ENCODE data around the gene SULT1A2.

SULT1A2 gene

GRCh38 chr16:28542646-28543045, 54.2 kb downstream of the SULT1A2 start:
- TF ChIP-seq TCF12 (IDR thresholded peaks at IDR 0.05; ENCODE audit: low read depth) (no peak), EGR1 (IDR thresholded peaks at IDR 0.05) (no peak), ZBTB7A (IDR thresholded peaks at IDR 0.05; ENCODE audit: low read depth) (no peak), EP300 (IDR thresholded peaks at IDR 0.05; ENCODE audit: borderline replicate concordance) (no peak), NFIC (IDR thresholded peaks at IDR 0.05) (no peak), CEBPB (IDR thresholded peaks at IDR 0.05) (no peak), CREB1 (IDR thresholded peaks at IDR 0.05; ENCODE audit: low read depth) (no peak), TEAD4 (IDR thresholded peaks at IDR 0.05) (no peak), RAD21 (IDR thresholded peaks at IDR 0.05; ENCODE audit: low read depth) (no peak), FOXM1 (IDR thresholded peaks at IDR 0.05; ENCODE audit: borderline replicate concordance, low read depth) (no peak)
- TF ChIP-seq, protein P1, sequence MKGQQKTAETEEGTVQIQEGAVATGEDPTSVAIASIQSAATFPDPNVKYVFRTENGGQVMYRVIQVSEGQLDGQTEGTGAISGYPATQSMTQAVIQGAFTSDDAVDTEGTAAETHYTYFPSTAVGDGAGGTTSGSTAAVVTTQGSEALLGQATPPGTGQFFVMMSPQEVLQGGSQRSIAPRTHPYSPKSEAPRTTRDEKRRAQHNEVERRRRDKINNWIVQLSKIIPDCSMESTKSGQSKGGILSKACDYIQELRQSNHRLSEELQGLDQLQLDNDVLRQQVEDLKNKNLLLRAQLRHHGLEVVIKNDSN (IDR thresholded peaks at IDR 0.05) = no peak
- TF ChIP-seq, protein P2, sequence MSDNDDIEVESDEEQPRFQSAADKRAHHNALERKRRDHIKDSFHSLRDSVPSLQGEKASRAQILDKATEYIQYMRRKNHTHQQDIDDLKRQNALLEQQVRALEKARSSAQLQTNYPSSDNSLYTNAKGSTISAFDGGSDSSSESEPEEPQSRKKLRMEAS (IDR thresholded peaks at IDR 0.05) = no peak
- TF ChIP-seq, protein P3, sequence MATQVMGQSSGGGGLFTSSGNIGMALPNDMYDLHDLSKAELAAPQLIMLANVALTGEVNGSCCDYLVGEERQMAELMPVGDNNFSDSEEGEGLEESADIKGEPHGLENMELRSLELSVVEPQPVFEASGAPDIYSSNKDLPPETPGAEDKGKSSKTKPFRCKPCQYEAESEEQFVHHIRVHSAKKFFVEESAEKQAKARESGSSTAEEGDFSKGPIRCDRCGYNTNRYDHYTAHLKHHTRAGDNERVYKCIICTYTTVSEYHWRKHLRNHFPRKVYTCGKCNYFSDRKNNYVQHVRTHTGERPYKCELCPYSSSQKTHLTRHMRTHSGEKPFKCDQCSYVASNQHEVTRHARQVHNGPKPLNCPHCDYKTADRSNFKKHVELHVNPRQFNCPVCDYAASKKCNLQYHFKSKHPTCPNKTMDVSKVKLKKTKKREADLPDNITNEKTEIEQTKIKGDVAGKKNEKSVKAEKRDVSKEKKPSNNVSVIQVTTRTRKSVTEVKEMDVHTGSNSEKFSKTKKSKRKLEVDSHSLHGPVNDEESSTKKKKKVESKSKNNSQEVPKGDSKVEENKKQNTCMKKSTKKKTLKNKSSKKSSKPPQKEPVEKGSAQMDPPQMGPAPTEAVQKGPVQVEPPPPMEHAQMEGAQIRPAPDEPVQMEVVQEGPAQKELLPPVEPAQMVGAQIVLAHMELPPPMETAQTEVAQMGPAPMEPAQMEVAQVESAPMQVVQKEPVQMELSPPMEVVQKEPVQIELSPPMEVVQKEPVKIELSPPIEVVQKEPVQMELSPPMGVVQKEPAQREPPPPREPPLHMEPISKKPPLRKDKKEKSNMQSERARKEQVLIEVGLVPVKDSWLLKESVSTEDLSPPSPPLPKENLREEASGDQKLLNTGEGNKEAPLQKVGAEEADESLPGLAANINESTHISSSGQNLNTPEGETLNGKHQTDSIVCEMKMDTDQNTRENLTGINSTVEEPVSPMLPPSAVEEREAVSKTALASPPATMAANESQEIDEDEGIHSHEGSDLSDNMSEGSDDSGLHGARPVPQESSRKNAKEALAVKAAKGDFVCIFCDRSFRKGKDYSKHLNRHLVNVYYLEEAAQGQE (IDR thresholded peaks at IDR 0.05; ENCODE audit: low read depth) = no peak

Data from Ishikawa (cell line).